Esophagus squamous epithelium (tissue), 4 donors: ENCODE data around the gene MROH2A.

Source experiments
- CTCF ChIP-seq, 6 experiments: fragments of 450-650 bp in 4 of 6; fragments of 200-600 bp in 2 of 6; sonication (generic) in 2 of 6; IDR thresholded peaks; one replicate each; pipeline ENCODE4 v1.5.1; 2016 to 2019; ENCODE audit warnings: antibody characterized with exemption in 6 of 6, mild to moderate bottlenecking in 4 of 6, moderate library complexity in 4 of 6
- POLR2A ChIP-seq, 4 donors: fragments of 450-650 bp; IDR thresholded peaks; one replicate each; pipeline ENCODE4 v1.6.1; 2017; ENCODE audit warnings: antibody characterized with exemption in 4 of 4, mild to moderate bottlenecking in 4 of 4, moderate library complexity in 3 of 4

DNA sequence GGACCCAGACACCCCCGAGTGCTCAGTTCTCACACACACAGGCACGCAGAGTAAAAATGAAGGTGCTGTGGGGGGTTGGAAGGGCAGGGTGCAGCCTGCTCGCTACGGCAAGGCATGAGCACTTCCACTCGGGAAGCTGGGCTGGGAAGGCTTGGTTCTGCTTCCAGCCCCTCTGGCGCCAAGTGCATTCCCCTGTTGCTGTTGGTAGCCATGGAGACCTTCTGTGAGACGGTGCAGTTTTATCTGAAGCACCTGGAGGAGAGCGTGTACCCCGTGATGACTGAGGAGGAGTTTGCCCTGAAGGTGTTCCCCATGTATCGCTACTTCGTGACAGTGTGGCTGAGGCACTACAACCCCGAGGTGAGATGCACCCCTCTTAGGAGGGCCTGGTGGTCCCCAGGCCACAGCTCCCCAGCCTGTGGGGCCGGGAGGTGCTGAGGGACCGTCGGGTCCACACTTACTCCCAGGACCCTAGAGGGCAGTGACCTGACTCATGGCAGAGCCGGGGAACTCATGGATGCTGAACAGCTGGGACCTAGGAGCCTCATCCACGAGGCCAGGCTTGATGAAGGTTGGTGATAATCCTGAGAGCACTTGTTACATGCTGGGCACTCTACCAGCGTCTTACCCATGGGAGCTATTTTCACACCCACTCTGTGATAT lies 15.5 kb downstream of the MROH2A start:
- TF ChIP-seq POLR2A (IDR thresholded peaks at IDR 0.05), result no peak
- TF ChIP-seq CTCF (IDR thresholded peaks at IDR 0.05), result no peak
